GM21723 (cell line): ENCODE results near the gene SLC25A36.
A peak's percentile ranks its signal among the peaks of the same experiment; 100 is the strongest.
"Not testable (repeated sequence)": the region's sequence is repeated elsewhere in the genome, so short reads cannot be mapped to it uniquely, and the experiment has no call there.

Experiments
- ATAC-seq: cut with Tn5 transposase; IDR thresholded peaks from one replicate; pipeline ENCODE4 v1.9.1; 2021; ENCODE audit warnings: mild to moderate bottlenecking, moderate library complexity; ENCODE audit not compliant: unreplicated experiment

SLC25A36 gene

GRCh38 chr3:140994316-140994715 lies 52.7 kb downstream of the SLC25A36 start:
- ATAC-seq = no peak

DNA sequence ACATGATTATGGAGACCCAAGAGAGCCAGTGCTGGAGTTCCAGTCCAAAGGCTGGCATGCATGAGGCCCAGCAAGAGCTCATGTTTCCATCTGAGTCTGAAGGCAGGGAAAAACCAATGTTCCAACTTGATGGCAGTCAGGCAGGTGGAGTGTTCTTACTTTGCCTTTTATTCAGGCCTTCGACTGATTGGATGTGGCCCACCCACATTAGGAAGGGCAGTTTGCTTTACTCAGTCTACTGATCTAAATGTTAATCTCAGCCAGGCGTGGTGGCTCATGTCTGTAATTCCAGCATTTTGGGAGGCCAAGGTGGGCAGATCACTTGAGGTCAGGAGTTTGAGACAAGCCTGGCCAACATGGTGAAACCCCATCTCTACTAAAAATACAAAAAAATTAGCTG lies 53.2 kb downstream of the SLC25A36 start:
- ATAC-seq = not testable (repeated sequence)

GRCh38 chr3:140995881-140996280 lies 54.2 kb downstream of the SLC25A36 start:
- ATAC-seq = no peak

DNA sequence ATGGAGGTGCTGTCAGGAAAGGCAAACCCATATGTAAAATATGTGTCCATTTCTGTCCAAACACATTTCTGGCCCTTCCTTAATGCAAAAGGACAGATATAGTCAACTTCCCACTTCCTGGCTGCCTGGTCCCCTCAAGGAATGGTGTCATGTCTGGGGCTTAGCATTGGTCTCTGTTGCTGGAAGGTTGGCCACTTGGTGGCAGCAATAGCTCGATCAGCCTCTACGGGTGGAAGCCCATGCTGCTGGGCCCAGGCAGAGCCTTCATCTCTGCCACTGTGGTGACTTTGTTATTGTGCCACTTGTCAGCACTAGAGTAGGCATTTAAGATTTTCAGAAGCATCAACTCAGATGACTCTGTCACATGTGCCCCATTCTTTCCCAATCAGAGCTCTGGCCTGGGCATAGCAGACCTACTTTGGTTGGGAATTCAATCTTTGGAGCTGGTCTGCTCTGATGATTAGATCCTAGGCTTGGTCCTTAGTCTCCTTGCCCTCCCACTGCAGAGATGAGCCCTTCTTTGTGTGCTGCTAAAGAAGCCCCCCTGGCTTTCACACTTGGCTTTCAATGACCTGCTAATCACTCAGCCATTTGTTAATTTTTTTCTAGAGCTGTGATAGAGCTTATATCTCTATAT lies 58.5 kb downstream of the SLC25A36 start:
- ATAC-seq = peak; percentile 90

DNA sequence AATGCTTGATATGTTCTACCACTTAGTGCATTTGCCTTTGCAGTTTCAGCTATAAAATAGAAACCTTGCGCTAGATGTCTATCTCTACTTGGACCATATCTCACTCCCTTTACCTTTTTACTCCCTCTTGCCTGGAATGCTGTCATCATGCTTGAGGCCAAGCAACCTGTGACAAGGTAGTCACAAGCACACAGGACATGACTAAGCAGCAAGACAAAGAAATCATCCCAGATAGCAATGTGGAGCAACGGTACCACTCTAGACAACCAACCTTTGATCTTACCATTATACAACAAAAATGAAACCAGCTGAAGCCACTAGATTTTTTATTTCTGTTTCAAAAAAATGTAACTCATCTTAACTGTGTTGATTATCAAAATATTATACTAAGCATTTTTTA lies 59.0 kb downstream of the SLC25A36 start:
- no peak for ATAC-seq

GRCh38 chr3:141006344-141006743 lies 64.7 kb downstream of the SLC25A36 start:
- ATAC-seq = no peak

GRCh38 chr3:141009496-141009895 lies 67.9 kb downstream of the SLC25A36 start:
- no peak for ATAC-seq

DNA sequence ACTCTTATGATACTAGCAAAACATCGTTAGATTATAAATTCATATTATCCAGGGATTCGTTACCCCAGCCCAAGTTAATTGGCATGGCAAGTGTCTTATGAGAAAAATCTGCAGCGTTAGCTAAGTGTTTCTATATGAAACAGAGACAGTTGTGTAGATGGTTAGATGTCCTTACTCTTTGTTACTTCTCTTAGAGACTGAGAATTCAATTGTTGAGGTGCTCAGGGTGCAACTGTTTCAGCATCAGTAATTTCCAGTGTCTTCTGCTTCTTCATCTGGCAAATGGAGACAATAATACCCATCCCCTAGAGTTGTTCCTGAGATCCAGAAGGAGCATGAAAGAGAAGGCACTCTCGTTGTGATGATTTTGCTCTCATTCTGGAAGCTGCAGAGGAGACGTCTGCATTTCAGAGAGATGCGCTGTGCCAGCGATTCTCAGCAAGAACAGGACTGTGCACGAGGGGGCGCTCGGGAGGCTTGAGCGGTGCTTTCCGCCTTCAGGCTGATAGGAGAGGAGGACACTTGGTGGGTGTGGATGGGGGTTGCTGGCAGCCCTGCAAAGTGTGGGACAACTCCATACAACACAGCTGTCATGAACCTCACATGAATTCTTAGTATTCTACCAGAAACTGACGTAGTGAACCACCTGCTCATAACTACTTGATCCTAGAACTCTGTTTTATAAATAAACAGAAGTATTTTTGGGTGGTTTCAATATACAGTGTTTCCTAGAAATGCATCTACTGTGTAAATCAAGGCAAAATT lies 69.8 kb downstream of the SLC25A36 start:
- ATAC-seq = peak; percentile 95

DNA sequence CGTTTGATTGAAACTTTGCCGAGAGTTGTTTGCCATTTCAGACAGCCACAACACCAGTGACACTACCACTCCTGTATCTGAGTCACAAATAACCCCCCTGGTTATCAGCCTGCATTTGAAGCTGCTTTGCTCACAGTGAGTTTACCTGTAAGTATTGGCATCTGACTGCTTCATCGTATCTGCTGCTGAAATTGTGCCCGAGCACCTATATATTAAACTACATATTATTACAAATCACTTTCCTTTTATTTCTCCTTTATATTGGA lies 70.3 kb downstream of the SLC25A36 start:
- peak; percentile 31 for ATAC-seq

DNA sequence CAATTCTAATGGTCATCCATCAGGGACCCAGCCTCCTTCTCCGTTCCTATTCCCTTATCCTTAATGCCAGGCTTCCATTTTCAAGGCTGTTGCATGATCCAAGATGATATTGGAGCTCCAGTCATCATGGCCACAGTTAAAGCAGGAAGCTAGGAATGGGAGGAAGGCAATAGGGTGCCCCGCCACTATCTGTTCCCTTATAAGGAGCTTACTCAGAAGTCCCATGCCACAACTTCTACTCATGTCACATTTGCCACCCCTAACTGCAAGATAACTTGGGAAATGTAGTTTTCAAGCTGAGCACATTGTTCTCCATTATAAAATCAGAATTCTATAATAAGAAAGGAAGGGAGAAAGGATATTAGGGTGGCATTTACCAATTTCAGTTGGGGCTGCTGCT lies 70.9 kb downstream of the SLC25A36 start:
- no peak for ATAC-seq

DNA sequence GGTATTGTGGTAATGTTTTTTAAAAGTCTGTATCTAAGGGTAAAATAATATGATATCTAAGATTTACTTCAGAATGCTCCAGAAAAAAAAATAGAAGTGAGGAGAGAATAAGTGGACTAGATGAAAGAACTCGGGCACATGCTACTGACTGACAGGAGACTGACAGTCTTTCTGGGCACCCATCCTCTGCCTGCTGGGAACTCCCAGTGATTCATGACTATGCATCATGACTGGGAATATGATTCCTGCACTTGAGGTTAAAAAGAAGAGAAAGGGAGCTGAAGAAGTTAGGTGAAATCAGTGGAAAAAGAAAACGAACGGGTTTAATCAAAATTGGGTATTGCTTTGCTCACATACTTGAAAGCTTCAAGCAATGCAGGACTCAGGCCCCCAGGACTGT lies 73.8 kb downstream of the SLC25A36 start:
- no peak for ATAC-seq

DNA sequence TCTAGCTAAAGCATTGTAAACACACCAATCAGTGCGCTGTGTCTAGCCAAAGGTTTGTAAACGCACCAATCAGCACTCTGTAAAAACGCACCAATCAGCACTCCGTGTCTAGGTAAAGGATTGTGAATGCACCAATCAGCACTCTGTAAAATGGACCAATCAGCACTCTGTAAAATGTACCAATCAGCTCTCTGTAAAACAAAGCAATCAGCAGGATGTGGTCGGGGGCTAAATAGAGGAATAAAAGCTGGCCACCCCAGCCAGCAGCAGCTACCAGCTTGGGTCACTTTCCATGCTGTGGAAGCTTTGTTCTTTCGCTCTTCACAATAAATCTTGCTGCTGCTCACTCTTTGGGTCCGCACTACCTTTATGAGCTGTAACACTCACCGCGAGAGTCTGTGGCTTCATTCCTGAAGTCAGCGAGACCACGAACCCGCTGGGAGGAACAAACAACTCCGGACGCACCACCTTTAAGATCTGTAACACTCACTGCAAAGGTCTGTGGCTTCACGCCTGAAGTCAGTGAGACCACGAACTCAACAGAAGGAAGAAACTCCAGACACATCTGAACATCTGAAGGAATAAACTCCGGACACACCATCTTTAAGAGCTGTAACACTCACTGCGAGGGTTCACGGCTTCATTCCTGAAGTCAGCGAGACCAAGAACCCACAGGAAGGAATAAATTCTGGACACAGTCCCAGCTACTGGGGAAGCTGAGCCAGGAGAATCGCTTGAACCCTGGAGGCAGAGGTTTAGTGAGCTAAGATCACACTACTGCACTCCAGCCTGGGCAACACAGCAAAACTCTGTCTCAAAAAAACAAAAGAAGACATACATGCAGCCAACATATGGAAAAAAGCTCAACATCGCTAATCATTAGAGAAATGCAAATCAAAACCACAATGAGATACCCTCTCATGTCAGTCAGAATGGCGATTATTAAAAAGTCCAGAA lies 76.0 kb downstream of the SLC25A36 start:
- not testable (repeated sequence) for ATAC-seq

GRCh38 chr3:141019244-141019643 lies 77.6 kb downstream of the SLC25A36 start:
- ATAC-seq = no peak

- no peak for ATAC-seq
Observed at GRCh38 chr3:141020143-141020830, 78.7 kb downstream of the SLC25A36 start.

- no peak for ATAC-seq
Observed at GRCh38 chr3:141021261-141021660, 79.6 kb downstream of the SLC25A36 start.
